ENCODE results near the gene ABCB9. TPM values are rescaled to one million over a fixed set of nuclear protein-coding genes. Genes with fewer than 3 reads are reported as not detected.

ABCB9 gene
- total and polyA plus RNA-seq, 8 donors, result 4.5 to 11.8 (median 8.3) TPM

DNA sequence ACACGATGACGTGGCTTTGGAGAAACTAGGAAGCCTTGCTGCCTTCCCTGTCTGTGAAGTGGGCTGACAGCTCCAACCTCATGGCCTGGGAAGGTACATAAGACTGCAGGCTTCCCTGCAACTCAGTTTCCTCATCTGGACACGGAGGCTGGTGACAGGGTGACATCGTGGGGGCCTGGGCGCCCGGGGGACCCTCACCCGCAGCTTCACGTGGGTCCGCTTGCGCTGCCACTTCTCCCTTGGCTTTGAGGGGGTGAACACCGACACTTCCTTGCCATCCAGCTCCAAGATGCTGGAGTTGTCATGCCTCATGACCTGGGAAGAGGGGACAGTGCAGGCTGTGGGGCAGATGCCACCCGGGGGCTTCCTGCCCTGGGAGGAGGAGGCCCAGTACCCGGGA, 21.8 kb upstream of the ABCB9 start:
- peaks cover 0 to 85% of the 10 kb centered on the region in 2 donors for H3K36me3 ChIP-seq
- no peak for ATAC-seq
- peaks cover 22 to 24% of the 10 kb centered on the region in 2 donors for H3K4me1 ChIP-seq
- no peaks in the 10 kb centered on the region for H3K27me3 ChIP-seq
- intact Hi-C loops (cut with DNase I), result no loop called here
- H3K9me3 ChIP-seq, result no peaks in the 10 kb centered on the region
- H3K4me3 ChIP-seq, result no peak overlapping the region
- TF ChIP-seq, protein P1, sequence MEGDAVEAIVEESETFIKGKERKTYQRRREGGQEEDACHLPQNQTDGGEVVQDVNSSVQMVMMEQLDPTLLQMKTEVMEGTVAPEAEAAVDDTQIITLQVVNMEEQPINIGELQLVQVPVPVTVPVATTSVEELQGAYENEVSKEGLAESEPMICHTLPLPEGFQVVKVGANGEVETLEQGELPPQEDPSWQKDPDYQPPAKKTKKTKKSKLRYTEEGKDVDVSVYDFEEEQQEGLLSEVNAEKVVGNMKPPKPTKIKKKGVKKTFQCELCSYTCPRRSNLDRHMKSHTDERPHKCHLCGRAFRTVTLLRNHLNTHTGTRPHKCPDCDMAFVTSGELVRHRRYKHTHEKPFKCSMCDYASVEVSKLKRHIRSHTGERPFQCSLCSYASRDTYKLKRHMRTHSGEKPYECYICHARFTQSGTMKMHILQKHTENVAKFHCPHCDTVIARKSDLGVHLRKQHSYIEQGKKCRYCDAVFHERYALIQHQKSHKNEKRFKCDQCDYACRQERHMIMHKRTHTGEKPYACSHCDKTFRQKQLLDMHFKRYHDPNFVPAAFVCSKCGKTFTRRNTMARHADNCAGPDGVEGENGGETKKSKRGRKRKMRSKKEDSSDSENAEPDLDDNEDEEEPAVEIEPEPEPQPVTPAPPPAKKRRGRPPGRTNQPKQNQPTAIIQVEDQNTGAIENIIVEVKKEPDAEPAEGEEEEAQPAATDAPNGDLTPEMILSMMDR (IDR thresholded peaks at IDR 0.05), result no peak
- DNase-seq, result no peak
- H3K27ac ChIP-seq, result no peak overlapping the region

DNA sequence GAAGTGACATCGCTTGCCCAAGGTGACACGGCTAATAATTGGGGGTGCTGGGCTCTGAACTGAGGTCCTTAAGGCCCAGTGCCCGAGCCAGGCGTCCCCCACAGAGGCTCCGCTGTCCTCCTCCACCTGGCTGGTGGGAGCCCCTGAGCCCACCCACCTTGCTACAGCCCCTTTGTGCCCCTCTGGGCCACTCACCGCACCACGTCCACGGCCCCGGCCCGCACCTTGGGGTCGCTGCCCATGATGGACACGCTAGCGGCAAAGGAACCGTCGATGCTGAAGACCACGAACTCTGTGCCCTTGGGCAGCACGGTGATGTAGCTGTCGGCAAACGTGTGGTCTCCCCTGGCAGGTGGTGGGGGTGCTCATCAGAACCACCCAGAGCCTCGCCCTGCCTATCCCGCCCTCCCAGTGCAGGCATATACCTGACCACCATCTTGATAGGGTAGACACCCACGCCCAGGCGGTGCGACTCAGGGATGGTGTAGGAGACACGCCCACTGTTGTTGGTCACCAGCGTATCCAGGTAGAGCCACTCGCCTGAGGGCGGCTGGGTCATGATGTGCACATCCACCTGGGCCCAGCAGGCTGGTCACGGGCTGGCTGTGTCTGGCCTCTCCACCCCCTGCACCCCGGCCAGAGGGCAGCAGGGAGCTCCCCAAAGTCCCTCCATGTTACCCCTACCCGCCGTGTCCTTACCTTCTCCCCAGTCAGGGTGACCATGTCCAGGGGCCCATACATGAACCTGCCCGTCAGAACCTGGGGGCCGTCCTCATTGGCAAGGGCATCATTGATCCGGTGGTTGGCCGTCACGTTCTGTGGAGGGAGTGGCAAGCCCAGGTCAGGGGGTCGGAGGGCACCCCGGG, 21.1 kb upstream of the ABCB9 start:
- H3K27me3 ChIP-seq, result no peaks in the 10 kb centered on the region

GRCh38 chr12:122986258-122986871, 20.1 kb upstream of the ABCB9 start:
- H3K27me3 ChIP-seq, result no peaks in the 10 kb centered on the region
- intact Hi-C loops (cut with DNase I), result no loop called here
- TF ChIP-seq, protein P1 (IDR thresholded peaks at IDR 0.05), result no peak
- H3K4me1 ChIP-seq, result peaks cover 36 to 41% of the 10 kb centered on the region in 2 donors
- ATAC-seq (no peak), DNase-seq (peak in 1 of 4 donors; percentile 81)
- H3K36me3 ChIP-seq, result peaks cover 0 to 86% of the 10 kb centered on the region in 2 donors
- H3K4me3 ChIP-seq, result no peak overlapping the region
- no peaks in the 10 kb centered on the region for H3K9me3 ChIP-seq
- H3K27ac ChIP-seq, result no peak overlapping the region

More for the DNA sequence above, 21.1 kb upstream of the ABCB9 start:
- H3K4me1 ChIP-seq, result peaks cover 28 to 31% of the 10 kb centered on the region in 2 donors
- H3K27ac ChIP-seq, result no peak overlapping the region
- no peaks in the 10 kb centered on the region for H3K9me3 ChIP-seq
- H3K4me3 ChIP-seq, result no peak overlapping the region
- peaks cover 0 to 90% of the 10 kb centered on the region in 2 donors for H3K36me3 ChIP-seq
- intact Hi-C loops (cut with DNase I), result no loop called here
- ATAC-seq (no peak), DNase-seq (no peak)
- TF ChIP-seq, protein P1 (IDR thresholded peaks at IDR 0.05), result no peak

GRCh38 chr12:122985338-122986257, 19.3 kb upstream of the ABCB9 start:
- Histone ChIP-seq H3K27me3 (no peaks in the 10 kb centered on the region), H3K9me3 (no peaks in the 10 kb centered on the region), H3K36me3 (peaks cover 0 to 78% of the 10 kb centered on the region in 2 donors), H3K4me1 (peaks cover 36 to 45% of the 10 kb centered on the region in 2 donors), H3K27ac (peak overlapping the region; percentile 70 to 73), H3K4me3 (no peak overlapping the region)
- intact Hi-C loops (cut with DNase I), result no loop called here
- TF ChIP-seq, protein P1 (IDR thresholded peaks at IDR 0.05), result no peak
- ATAC-seq (no peak), DNase-seq (peak in 1 of 4 donors; percentile 44)

Measured in left lung (tissue), 10 donors.